ENCODE measurements around the gene FILIP1L.

The FILIP1L gene

DNA sequence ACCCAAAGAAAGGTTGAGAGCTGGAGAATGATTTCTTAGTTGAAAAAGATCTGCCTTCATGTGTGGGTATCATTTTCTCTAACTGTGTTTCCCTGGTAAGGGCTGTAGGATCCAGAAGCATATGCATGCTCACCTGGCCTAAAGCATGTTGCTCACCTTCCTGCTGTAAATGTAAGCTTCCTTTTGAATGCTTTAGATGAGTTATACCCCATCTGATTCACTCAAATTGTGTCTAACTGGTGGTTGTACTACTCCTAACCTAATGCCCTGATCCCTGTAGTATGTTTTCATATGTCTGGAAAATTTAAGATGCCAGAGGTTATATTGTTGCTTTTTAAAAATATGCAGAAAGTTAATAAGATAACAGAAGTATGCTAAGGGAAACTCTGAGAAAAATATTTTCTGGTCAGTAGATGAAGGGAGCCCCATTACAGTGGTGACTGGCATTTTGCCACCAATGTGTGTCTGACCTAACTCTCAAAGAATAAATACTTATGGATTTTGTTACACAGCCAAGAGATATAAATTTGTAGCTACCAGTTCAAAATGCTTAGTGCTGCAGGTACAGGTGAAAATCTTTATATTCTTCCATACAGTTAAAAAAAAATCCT lies 7.7 kb downstream of the FILIP1L start:
- no peak for ATAC-seq (ENCODE audit: insufficient read depth, low read depth)
- H3K36me3 ChIP-seq (ENCODE audit: insufficient read depth, low read length): no peaks in the 10 kb centered on the region
- peak overlapping the region; percentile 53; the same call in 1 of the 2 replicates for H3K27ac ChIP-seq (ENCODE audit: low read length)
- TF ChIP-seq, protein P1, sequence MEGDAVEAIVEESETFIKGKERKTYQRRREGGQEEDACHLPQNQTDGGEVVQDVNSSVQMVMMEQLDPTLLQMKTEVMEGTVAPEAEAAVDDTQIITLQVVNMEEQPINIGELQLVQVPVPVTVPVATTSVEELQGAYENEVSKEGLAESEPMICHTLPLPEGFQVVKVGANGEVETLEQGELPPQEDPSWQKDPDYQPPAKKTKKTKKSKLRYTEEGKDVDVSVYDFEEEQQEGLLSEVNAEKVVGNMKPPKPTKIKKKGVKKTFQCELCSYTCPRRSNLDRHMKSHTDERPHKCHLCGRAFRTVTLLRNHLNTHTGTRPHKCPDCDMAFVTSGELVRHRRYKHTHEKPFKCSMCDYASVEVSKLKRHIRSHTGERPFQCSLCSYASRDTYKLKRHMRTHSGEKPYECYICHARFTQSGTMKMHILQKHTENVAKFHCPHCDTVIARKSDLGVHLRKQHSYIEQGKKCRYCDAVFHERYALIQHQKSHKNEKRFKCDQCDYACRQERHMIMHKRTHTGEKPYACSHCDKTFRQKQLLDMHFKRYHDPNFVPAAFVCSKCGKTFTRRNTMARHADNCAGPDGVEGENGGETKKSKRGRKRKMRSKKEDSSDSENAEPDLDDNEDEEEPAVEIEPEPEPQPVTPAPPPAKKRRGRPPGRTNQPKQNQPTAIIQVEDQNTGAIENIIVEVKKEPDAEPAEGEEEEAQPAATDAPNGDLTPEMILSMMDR (IDR thresholded peaks at IDR 0.05; ENCODE audit: borderline replicate concordance, extremely low read depth, low read length, poor library complexity, severe bottlenecking): no peak
- no peak for TF ChIP-seq EZH2 (IDR thresholded peaks at IDR 0.05; ENCODE audit: borderline replicate concordance, low read depth, low read length, severe bottlenecking)
- no peak overlapping the region for H3K9ac ChIP-seq (ENCODE audit: low read depth, low read length)
- DNase-seq: no peak
- no peaks in the 10 kb centered on the region for H3K9me3 ChIP-seq (ENCODE audit: insufficient read depth, low read length, severe bottlenecking)
- peaks cover 24% of the 10 kb centered on the region for H3K4me1 ChIP-seq (ENCODE audit: insufficient read depth, low read length)
- no peaks in the 10 kb centered on the region for H4K20me1 ChIP-seq (ENCODE audit: insufficient read depth, low read length)
- H3K79me2 ChIP-seq (ENCODE audit: insufficient read depth, low read length): no peaks in the 10 kb centered on the region
- H3K4me2 ChIP-seq (ENCODE audit: insufficient read depth, low read length): no peak overlapping the region
- H3K27me3 ChIP-seq (ENCODE audit: insufficient read depth, low read length, poor library complexity): no peaks in the 10 kb centered on the region
- no peak overlapping the region for H2AFZ ChIP-seq (ENCODE audit: low read depth, low read length)
- H3K4me3 ChIP-seq (ENCODE audit: low read depth in 1 of 2, low read length in 2 of 2): no peak overlapping the region

DNA sequence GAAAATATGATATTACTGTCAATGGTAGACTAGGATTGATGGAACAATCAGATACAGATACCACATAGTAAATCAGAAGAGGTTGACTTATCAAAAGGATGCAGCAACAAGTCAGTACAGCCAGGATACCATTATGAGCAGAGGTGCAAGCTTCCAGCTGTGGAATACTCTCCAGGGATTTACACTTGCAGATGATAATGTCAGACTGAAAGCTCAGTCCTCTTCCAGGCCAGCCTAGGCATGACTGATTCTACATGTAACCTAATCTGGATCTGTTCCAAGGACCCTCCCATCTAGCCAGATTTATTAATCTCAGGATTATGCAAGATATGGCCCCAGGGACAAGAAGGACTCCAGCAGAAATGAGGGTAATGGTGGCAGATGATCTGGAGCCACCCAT lies 8.2 kb downstream of the FILIP1L start:
- no peaks in the 10 kb centered on the region for H3K9me3 ChIP-seq (ENCODE audit: insufficient read depth, low read length, severe bottlenecking)
- ATAC-seq (ENCODE audit: insufficient read depth, low read depth) (peak; percentile 15; the same call in 2 of the 3 replicates), DNase-seq (no peak)
- H3K4me2 ChIP-seq (ENCODE audit: insufficient read depth, low read length): no peak overlapping the region
- TF ChIP-seq EZH2 (IDR thresholded peaks at IDR 0.05; ENCODE audit: borderline replicate concordance, low read depth, low read length, severe bottlenecking): no peak
- TF ChIP-seq, protein P1 (IDR thresholded peaks at IDR 0.05; ENCODE audit: borderline replicate concordance, extremely low read depth, low read length, poor library complexity, severe bottlenecking): no peak
- no peaks in the 10 kb centered on the region for H3K27me3 ChIP-seq (ENCODE audit: insufficient read depth, low read length, poor library complexity)
- H3K9ac ChIP-seq (ENCODE audit: low read depth, low read length): no peak overlapping the region
- no peaks in the 10 kb centered on the region for H3K36me3 ChIP-seq (ENCODE audit: insufficient read depth, low read length)
- no peak overlapping the region for H2AFZ ChIP-seq (ENCODE audit: low read depth, low read length)
- H3K4me1 ChIP-seq (ENCODE audit: insufficient read depth, low read length): peaks cover 24% of the 10 kb centered on the region
- no peaks in the 10 kb centered on the region for H4K20me1 ChIP-seq (ENCODE audit: insufficient read depth, low read length)
- H3K79me2 ChIP-seq (ENCODE audit: insufficient read depth, low read length): no peaks in the 10 kb centered on the region
- H3K27ac ChIP-seq (ENCODE audit: low read length): peak overlapping the region; percentile 53; the same call in 1 of the 2 replicates
- H3K4me3 ChIP-seq (ENCODE audit: low read depth in 1 of 2, low read length in 2 of 2): no peak overlapping the region

DNA sequence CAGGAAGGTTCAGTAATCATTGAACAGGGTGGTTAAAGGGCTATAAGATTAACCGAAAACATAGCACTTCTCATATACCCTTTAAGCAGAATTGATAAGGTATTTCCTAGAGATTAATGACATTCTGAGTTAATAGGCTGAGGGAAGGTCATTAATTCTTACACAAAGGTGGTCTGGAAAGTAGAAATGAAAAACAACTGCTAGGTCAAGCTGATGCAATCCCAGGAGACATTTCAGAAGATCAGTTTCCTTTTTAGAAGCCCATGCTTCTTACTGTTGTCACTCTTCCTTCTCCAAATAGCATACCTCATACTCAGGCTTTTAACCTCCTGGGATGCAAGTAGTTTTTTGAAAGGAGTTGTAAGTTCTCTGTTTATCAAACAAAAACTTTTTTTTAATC lies 8.8 kb downstream of the FILIP1L start:
- Histone ChIP-seq H3K27me3 (ENCODE audit: insufficient read depth, low read length, poor library complexity) (no peaks in the 10 kb centered on the region), H3K4me2 (ENCODE audit: insufficient read depth, low read length) (no peak overlapping the region), H2AFZ (ENCODE audit: low read depth, low read length) (peak overlapping the region; percentile 31; the same call in 1 of the 2 replicates), H3K27ac (ENCODE audit: low read length) (peak overlapping the region; percentile 53; the same call in 1 of the 2 replicates), H3K9me3 (ENCODE audit: insufficient read depth, low read length, severe bottlenecking) (no peaks in the 10 kb centered on the region), H3K9ac (ENCODE audit: low read depth, low read length) (no peak overlapping the region), H3K36me3 (ENCODE audit: insufficient read depth, low read length) (no peaks in the 10 kb centered on the region), H3K4me1 (ENCODE audit: insufficient read depth, low read length) (peaks cover 24% of the 10 kb centered on the region), H3K4me3 (ENCODE audit: low read depth in 1 of 2, low read length in 2 of 2) (no peak overlapping the region), H3K79me2 (ENCODE audit: insufficient read depth, low read length) (no peaks in the 10 kb centered on the region), H4K20me1 (ENCODE audit: insufficient read depth, low read length) (no peaks in the 10 kb centered on the region)
- ATAC-seq (ENCODE audit: insufficient read depth, low read depth) (peak; percentile 75), DNase-seq (no peak)
- TF ChIP-seq, protein P1 (IDR thresholded peaks at IDR 0.05; ENCODE audit: borderline replicate concordance, extremely low read depth, low read length, poor library complexity, severe bottlenecking): no peak
- TF ChIP-seq EZH2 (IDR thresholded peaks at IDR 0.05; ENCODE audit: borderline replicate concordance, low read depth, low read length, severe bottlenecking): no peak
